Germinal center (tissue), 1 donor: ENCODE measurements around the gene C1orf232.

Source experiments
- DNase-seq: peaks from one replicate; pipeline ENCODE4 v3.0.0; 2012; ENCODE audit warnings: mixed read lengths, low spot score

Gene C1orf232

DNA sequence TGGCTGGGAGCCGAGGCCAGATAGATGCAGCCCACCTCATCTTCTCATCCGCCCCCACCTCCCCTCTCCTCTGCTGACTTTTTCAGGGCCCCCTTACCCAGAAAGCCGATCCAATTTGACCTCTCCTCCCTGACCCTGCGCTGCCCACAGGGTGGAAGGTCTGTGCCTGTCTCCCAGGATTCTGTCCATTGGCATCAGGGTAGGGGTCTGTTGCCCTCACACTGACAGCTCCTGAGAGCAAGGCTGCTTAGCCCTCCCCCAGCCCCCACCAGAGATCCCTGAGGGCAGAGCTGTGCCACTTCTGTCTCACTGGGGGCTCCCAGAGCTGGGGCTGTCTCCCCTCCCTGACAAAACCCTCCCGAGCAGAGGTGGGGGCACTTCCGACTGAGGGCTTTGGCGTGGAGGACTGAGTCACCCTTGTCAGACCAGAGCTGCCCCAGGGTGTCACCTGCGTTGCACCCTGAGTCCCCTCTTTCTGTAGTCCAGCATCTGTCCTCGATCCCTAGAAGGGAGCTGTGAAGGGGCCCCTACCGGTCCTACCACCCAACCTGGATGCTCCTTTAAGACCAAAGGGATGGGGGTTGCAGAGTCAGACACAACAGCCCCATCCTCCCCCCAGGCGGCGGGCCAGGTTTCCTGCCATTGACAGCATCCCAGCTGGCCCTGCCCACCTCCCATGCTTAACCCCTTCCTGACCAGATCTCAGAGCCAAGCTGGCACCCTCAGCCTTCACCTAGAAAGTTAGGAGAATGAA, 12.3 kb downstream of the C1orf232 start:
- no peak for DNase-seq

DNA sequence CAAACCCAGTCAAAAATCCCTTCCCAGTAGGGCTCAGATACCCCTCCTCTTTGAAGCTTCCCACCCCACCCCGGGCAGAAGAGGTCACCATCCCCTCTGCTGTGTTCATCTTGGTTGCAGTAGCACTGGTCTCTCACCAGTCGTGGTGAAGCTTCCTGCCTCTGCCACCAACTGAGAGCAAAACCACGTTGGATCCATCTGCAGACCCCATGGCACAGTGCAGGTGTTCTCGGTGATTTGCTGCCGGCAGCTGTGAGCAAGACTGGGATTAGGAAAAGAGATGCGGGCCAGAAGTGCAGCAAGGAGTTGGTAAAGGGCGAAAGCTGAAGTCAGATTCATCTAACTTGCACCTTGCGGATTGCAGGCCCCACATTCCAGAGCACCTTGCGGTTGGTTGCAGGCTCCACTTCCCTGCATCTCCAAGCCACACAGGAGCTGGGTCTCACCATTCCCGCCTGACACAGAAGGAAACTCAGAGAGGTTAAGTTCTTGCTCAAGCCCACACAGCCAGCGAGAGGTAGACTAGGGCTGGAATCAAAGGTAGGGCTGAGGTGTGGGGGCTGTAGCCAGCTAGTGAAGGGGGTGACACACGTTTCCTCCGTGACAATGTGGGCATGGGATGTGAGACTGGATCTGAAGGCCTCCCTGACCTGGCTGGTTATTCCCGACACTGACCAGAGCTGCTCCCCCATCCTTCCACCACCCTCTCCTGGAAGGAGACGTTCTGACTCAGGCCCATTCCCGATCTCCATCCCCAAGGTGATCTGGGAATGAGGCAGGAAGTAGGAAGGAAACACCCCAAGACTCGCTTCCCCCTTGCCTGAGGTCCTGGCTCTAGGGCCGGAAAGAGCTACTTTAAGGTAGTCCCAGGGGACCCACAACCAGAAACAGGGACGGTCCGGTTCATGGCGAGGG, 13.1 kb downstream of the C1orf232 start:
- no peak for DNase-seq

GRCh38 chr1:26154750-26155149, 14.0 kb downstream of the C1orf232 start:
- DNase-seq = no peak

DNA sequence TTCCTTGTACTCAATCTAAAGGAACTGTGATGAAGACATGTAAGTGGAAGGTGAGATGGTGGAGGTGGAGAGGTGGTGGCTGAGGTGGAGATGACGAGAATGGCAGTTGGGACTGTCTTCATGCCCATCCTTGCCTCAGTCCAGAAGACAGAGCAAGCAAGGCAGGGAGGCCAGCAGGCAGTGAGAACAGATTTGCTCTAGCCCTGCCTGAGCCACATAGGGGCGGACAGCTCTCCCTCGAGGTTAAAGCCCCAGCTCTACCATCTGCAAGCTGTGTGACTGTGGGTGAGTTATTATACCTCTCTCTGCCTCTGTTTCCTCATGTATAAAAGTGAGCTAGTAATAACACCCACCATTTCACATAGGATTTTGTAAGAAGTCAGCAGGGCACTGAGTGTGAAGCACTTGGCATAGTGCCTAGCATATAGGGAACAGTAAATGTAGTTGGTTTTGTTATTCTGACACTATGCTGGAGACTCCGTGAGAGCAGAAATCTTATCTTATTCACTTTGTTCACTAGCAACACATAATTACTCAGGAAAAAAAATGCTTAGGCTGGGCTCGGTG, 14.7 kb downstream of the C1orf232 start:
- no peak for DNase-seq

GRCh38 chr1:26148887-26149286, 19.9 kb downstream of the C1orf232 start:
- DNase-seq = no peak

DNA sequence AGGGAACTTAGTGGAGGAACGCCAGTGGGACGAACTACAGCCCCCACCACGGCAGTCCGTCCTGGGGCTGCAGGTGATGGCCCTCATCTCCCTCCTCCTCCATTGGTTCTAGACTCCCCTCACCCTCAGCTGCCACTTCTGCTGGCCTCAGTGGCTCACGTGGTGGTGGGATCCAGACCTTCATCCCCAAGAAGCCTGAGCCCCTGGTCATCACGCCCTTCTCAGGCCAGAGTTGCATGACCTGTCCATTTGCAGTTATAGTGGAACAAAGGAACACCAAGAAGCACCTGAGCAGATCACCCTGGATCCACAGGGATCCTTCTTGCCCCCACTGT, 22.8 kb downstream of the C1orf232 start:
- no peak for DNase-seq

DNA sequence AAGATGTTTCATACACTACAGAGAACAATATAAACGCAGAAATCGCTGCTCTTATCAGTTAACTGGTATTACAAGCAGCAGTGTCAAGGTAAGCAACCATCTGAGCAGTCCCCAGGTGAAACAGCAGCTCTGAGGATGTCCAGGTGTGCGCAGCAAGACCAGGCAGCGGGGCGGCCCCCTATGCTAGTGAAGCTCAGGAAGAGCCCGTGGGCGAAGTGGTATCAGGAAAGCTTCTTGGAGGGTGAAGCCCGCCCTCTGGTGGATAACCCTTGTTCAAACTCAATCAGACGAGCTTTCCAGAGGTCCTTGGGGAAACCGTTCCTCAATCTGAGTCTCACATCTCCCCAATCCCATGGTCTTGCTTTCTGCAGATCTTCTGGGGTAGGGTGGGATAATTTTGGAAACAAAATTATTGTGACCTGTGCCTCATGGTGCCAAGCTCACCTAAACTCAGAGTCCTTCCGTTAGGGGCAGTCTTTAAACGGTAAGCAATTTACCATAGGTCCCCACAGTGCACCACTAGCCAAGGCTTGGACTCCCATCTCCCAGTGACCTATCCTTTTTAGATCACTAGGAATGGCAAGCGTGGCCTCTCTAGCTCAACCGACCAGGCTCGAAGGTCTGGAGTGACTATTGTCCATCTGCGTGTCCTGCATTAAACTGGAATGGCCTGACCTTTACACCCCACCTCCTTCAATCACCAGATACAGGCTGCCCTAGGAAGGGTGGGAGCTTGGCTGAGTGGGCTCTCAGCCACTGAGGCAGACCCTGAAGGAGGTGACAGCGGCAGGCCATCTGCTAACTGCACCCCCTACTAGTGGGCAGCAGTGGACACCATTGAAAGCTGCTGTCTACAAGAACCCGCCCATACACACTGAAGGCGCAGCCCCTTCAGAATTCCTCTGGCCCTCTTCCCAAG, 23.5 kb downstream of the C1orf232 start:
- peak; percentile 63 for DNase-seq

- no peak for DNase-seq
Measured at GRCh38 chr1:26142159-26142558, 26.6 kb downstream of the C1orf232 start.

DNA sequence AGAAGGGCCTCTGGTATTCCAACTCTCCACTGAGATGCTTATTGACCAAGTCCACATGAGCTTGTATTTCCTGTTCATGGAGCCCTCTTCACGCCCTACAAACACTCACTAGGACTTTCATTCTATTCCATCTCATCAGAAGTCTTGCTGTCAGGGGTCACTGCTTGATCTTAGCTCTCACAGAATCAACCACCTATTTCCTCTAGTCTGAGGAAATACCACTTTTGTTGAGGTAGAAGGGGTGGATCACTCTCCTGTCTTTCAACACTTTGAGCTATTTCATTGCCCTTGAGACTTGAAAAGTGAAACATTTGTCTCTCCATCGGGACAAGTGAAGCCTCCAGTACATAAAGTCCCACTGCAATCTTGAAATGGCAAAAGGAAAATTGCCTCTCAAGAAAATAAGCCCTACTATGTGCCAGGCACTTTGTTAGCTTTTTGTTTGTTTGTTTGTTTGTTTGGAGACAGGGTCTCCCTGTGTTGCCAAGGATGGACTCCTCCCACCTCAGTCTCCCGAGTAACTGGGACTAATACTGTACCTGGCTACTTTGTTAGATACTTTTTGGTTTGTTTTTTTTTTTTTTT, 29.7 kb downstream of the C1orf232 start:
- no peak for DNase-seq

DNA sequence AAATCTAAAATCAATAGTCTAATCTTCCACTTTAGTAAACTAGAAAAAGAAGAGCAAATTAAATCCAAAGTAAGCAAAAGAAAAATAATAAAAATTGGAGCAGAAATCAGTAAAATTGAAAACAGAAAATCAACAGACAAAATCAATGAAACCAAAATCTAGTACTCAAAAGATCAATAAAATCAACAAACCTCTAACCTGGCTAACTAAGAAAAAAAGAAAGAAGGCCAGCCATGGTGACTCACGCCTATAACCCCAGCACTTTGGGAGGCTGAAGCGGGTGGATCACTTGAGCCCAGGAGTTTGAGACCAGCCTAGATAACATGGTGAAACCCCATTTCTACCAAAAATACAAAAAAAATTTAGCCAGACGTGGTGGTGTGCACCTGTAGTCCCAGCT, 34.3 kb downstream of the C1orf232 start:
- DNase-seq = no peak

DNA sequence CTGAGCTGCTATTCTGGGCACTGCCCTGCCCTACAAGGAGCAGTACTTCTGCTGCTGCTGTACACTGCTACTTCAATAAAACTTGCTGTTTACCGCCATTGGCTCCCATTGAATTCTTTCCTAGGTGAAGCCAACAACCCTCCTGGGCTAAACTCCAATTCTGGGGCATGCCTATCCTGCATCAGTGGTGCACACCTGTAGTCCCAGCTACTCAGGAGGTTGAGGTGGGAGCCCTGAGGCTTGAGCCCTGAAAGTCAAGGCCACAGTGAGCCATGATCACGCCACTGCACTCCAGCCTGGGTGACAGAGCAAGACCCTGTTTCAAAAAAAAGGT, 36.0 kb downstream of the C1orf232 start:
- no peak for DNase-seq

DNA sequence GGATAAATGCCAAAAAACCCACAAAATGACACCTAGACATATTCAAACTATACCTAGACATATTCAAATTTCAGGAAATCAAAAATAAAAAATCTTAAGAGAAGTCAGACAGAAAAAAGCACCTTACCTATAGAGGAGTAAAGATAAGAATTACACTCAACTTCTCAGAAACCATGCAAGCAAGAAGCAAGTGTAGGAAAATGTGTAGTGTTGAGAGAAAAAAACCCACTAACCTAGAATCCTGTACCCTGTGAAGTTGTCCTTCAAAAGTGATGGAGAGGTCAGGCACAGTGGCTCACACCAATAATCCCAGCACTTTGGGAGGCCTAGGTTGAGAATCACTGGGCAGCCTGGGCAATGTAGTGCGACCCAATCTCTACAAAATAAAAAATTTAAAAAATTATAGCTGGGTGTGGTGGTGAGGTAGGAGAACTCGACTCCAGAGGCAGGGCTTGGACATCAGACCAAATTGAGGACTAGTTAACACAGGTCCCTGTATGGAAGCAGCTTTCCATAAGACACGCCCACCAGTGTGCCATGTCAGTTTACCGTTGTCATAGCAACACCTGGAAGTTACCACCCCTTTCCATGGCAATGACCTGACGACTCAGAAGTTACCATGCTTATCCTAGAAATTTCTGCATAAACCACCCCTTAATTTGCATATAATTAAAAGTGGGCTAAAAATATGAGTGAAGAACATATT, 36.5 kb downstream of the C1orf232 start:
- no peak for DNase-seq

DNA sequence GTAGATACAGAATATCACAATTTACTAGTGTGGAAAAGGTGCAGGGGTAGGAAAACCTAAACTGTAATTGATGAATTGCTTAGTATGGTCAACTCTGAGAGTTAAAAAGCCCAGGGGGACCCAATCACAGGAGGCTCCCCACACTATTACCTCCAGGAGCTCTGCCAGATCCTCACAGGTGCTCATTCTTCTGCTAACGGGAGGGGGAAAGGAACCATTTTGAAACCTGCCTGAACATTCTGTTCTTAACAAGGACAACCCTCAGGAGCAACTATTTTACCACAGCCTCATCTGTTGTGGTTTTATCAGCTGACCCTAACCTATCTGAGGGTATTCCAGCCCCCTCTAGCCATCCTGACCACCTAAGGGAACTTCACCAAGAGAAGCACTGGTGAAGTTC, 38.1 kb downstream of the C1orf232 start:
- DNase-seq = no peak

DNA sequence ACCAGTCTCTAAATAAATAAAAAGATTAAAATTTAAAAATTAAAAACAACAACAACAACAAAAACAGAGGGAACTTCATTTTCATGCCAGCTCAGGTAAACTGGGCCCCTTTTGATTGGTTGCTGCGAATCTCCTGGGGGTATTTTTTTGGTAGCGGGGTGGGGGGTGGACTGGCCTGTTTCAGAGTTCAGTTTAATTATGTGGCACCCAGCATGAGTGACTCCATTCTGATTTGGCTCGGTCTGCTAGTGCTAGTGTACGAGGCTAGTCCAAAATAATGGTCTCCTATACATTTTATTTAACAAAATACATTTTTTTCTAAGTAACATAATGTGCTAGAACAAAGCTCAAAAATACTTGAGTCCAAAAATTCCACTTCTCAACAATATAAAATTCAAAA, 39.0 kb downstream of the C1orf232 start:
- no peak for DNase-seq

DNA sequence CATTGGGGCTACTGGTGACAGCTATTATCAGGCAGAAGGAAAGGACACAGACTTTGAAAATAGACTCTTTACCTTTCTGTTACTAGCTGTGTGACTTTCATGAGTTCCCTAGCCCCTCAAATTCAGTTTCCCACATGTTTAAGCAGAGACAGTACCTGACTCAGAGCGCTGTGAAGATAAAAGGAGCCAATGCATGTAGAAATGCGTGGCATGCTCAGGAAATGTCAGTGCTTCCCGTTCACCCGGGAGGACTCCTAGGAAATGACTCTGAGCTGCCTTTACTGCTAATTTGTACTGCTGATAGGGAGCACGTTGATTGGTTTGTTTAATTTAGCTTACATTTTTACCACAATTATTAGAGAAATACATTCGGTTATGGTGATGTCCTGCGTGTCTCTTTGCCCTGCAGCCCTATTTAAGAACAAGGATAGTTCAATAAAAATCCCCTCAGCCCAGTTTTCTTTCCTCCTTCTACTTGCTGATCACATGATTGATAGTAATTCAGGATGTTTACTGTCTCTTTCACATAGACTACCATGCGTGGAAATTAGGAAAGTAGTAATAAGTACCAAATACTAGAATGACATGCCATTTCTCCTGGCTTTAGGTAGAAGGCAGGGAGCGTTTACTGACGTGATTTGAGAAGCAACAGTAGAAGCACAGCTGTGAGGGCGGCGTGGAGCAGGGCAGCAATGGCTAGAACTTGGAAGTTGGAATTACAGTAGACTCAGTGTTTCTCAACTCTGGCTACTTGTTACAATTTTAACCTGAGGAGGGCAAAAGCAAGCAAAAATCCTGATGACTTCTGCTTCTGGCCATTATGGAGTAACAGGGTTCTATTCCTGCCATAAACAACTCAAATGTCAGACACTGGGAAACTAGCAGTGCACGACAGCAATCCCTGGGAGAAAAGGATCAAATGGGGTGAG, 41.3 kb downstream of the C1orf232 start:
- no peak for DNase-seq

- peak; percentile 54 for DNase-seq
Measured at GRCh38 chr1:26126321-26127084, 42.3 kb downstream of the C1orf232 start.

- no peak for DNase-seq
Measured at GRCh38 chr1:26125946-26126320, 42.8 kb downstream of the C1orf232 start.

- DNase-seq = no peak
Measured at GRCh38 chr1:26125382-26125781, 43.4 kb downstream of the C1orf232 start.
